GM12878 (cell line): ENCODE data around the gene S100A8. TPM values are rescaled to one million over a fixed set of nuclear protein-coding genes. Genes with fewer than 3 reads are reported as not detected.
"Not testable (repeated sequence)": the region's sequence is repeated elsewhere in the genome, so short reads cannot be mapped to it uniquely, and the experiment has no call there.

ENCODE experiments used
- ATAC-seq: fragments of 200-7000 bp; cut with Tn5 transposase; 3 replicates; pipeline ENCODE4 v1.9.1; 2020; ENCODE audit warnings: mild to moderate bottlenecking, moderate library complexity
- BruUV-seq: library from RNA; stranded (reverse); fragments of 400-500 nt; replicated peaks from 2 replicates; lab custom pipeline; 2021; lab: Mats Ljungman, UMichigan
- CTCF ChIA-PET: fragments of 300-600 bp; sonication (Branson Sonifier 250); formaldehyde crosslinking; extraction: SDS; loops from one replicate; lab custom pipeline; 2021; ENCODE audit warnings: inconsistent platforms; lab: Yijun Ruan, JAX
- POLR2A ChIA-PET: fragments of 350-600 bp; formaldehyde crosslinking; extraction: SDS; loops from one replicate; lab custom pipeline; 2021; ENCODE audit warnings: inconsistent platforms; lab: Charles Lee
- RAD21 ChIA-PET: fragments of 300-600 bp; sonication (Branson Sonifier 250); formaldehyde crosslinking; loops from one replicate; lab custom pipeline; 2023; ENCODE audit warnings: antibody characterized with exemption; ENCODE audit not compliant: unreplicated experiment; lab: Charles Lee
- SMC1A ChIA-PET: fragments of 300-600 bp; sonication (Branson Sonifier 250); formaldehyde crosslinking; loops from one replicate; lab custom pipeline; 2023; ENCODE audit not compliant: unreplicated experiment, uncharacterized antibody; lab: Charles Lee
- DNase-seq: peaks from one replicate; pipeline ENCODE4 v3.0.0-alpha.2; 2011; ENCODE audit warnings: low read depth, low spot score
- FAIRE-seq: peaks from 3 replicates; lab custom pipeline; 2011; peaks lifted over from hg19 to GRCh38; lab: Jason Lieb, UNC
- H2AFZ ChIP-seq: 2 replicates; pipeline ENCODE4 v1.6.0; 2011; ENCODE audit warnings: low read depth, low read length, control low read depth; ENCODE audit not compliant: control insufficient read depth
- H3K27ac ChIP-seq: 2 replicates; pipeline ENCODE4 v1.5.1; 2011; ENCODE audit warnings: control low read depth; ENCODE audit not compliant: control insufficient read depth, insufficient read depth
- H3K27me3 ChIP-seq, 2 experiments: replicated peaks in 1 of 2; 2 replicates each; pipeline versions ENCODE4 v1.6.0 to v1.6.1; 2011; ENCODE audit warnings: low read length in 1 of 2; ENCODE audit not compliant: control insufficient read depth in 2 of 2, insufficient read depth in 2 of 2
- H3K36me3 ChIP-seq, 2 experiments: 2 replicates each; pipeline ENCODE4 v1.5.1; 2011; ENCODE audit warnings: low read length in 1 of 2; ENCODE audit not compliant: control insufficient read depth in 2 of 2, insufficient read depth in 2 of 2
- H3K4me1 ChIP-seq: 2 replicates; pipeline ENCODE4 v1.6.1; 2011; ENCODE audit warnings: mild to moderate bottlenecking, low read length, moderate library complexity, mixed read lengths; ENCODE audit not compliant: control insufficient read depth, insufficient read depth
- H3K4me2 ChIP-seq: 2 replicates; pipeline ENCODE4 v1.6.0; 2011; ENCODE audit warnings: control low read depth; ENCODE audit not compliant: control insufficient read depth, insufficient read depth
- H3K4me3 ChIP-seq: fragments of 200-600 bp; sonication (generic); 2 replicates; pipeline ENCODE4 v1.5.1; 2016
- H3K79me2 ChIP-seq: 2 replicates; pipeline ENCODE4 v1.6.0; 2011; ENCODE audit warnings: low read length; ENCODE audit not compliant: control insufficient read depth, insufficient read depth
- H3K9ac ChIP-seq: 2 replicates; pipeline ENCODE4 v1.8.0; 2011; ENCODE audit warnings: low read length, control low read depth, mixed read lengths; ENCODE audit not compliant: control insufficient read depth, insufficient read depth
- H3K9me3 ChIP-seq: replicated peaks from 3 replicates; pipeline ENCODE4 v1.5.1; 2011; ENCODE audit warnings: mild to moderate bottlenecking, low read length; ENCODE audit not compliant: control insufficient read depth, insufficient read depth
- H4K20me1 ChIP-seq: 2 replicates; pipeline ENCODE4 v1.6.0; 2011; ENCODE audit not compliant: control insufficient read depth, insufficient read depth
- JUND ChIP-seq: IDR thresholded peaks from 2 replicates; pipeline ENCODE4 v1.6.1; 2012; ENCODE audit warnings: low read depth, mild to moderate bottlenecking, low read length, improper control_type of control experiment, moderate library complexity
- NR2F1 ChIP-seq: fragments of 450-650 bp; conservative IDR thresholded peaks from 2 replicates; pipeline ENCODE4 v1.6.1; 2017; ENCODE audit warnings: mild to moderate bottlenecking
- SMAD1 ChIP-seq: fragments of 450-650 bp; IDR thresholded peaks from 2 replicates; pipeline ENCODE4 v1.6.1; 2018; ENCODE audit warnings: mild to moderate bottlenecking, low read depth; ENCODE audit not compliant: partially characterized antibody
- ZNF274 ChIP-seq: IDR thresholded peaks from one replicate; pipeline ENCODE4 v1.8.0; 2011; ENCODE audit not compliant: insufficient read length, insufficient read depth
- WGBS: methylation state at CpG from one replicate; pipeline ENCODE4 v1.1.6; 2016; ENCODE audit warnings: low lambda C conversion rate; ENCODE audit not compliant: insufficient replicate concordance, insufficient coverage; ENCODE audit errors: missing lambda C conversion rate; 5-methylcytosine and 5-hydroxymethylcytosine counted together
- in situ Hi-C: fragments of 300-500 bp; cut with MboI; formaldehyde crosslinking; loops from 9 replicates; pipeline ENCODE4 v1.14.3; 2018; ENCODE audit warnings: mixed read lengths
- intact Hi-C: fragments of 100-400 bp; cut with micrococcal nuclease; formaldehyde crosslinking; loops from one replicate; pipeline ENCODE4 v1.14.2; 2022; ENCODE audit not compliant: unreplicated experiment
- polyA plus RNA-seq, 11 experiments: library from polyadenylated mRNA; depleted of rRNA in 4 of 11; unstranded in 6 of 11; stranded (reverse) in 5 of 11; fragments of >200 nt; fragmentation: Nextera tagmentation in 4 of 11; fragmentation: Illumina TruSeq in 1 of 11; extraction: Ambion mirVana in 4 of 11; extraction: Trizol in 1 of 11; gene quantifications; 1 replicate in 1 of 11; 2 replicates in 10 of 11; pipeline versions ENCODE4 v1.2.1 to v1.2.3, GENCODE V29; 2011 to 2016; ENCODE audit warnings: inconsistent platforms in 2 of 11, missing spikeins in 2 of 11, low read depth in 1 of 11
- total RNA-seq, 4 experiments: library from RNA; depleted of rRNA in 3 of 4; stranded (reverse); fragments of >200 nt in 3 of 4; fragmentation: Illumina TruSeq in 1 of 4; extraction: Trizol in 1 of 4; gene quantifications; 2 replicates each; pipeline versions ENCODE4 v1.2.1 to v1.2.3, GENCODE V29; 2013 to 2021

Gene S100A8
- total and polyA plus RNA-seq, 10 of the 15 experiments (the other 5 are each of a cell fraction or from before 2014, with no cell fraction given): 0.28 TPM; not detected in 9

- ChIA-PET POLR2A (no interaction called here), CTCF (no interaction called here), RAD21 (no interaction called here), SMC1A (interaction anchor here (0.6 to 1.2 kb wide), 2 partner anchors 27 to 68 kb away, joined by 3 read pairs; no protein-coding TSS in a partner anchor)
- in situ Hi-C loops: no loop called here
- no peaks in the 10 kb centered on the region for H3K4me1 ChIP-seq
- TF ChIP-seq ZNF274 (no peak), JUND (no peak), SMAD1 (no peak), NR2F1 (no peak)
- no peaks in the 10 kb centered on the region for H3K9me3 ChIP-seq
- intact Hi-C loops: no loop called here
- H4K20me1 ChIP-seq: no peaks in the 10 kb centered on the region
- DNase-seq: no peak
- no peak for ATAC-seq
- H3K36me3 ChIP-seq: no peaks in the 10 kb centered on the region
- BruUV-seq: no TSS peak
- no peak overlapping the region for H3K9ac ChIP-seq
- no peaks in the 10 kb centered on the region for H3K27me3 ChIP-seq
- H3K4me2 ChIP-seq: no peak overlapping the region
- H3K79me2 ChIP-seq: no peaks in the 10 kb centered on the region
- no peak overlapping the region for H3K27ac ChIP-seq
- FAIRE-seq: no peak
- H3K4me3 ChIP-seq: no peak overlapping the region
- WGBS: 34% methylated on average over 2 of the region's 2 CpGs
- no peak overlapping the region for H2AFZ ChIP-seq
Observed at GRCh38 chr1:153420306-153420705, 29.4 kb upstream of the S100A8 start.

GRCh38 chr1:153419436-153419793 lies 28.5 kb upstream of the S100A8 start:
- H3K9me3 ChIP-seq, H3K27me3 ChIP-seq, DNase-seq, H3K79me2 ChIP-seq, H3K9ac ChIP-seq, FAIRE-seq, CTCF ChIA-PET, in situ Hi-C loops, RAD21 ChIA-PET, BruUV-seq, intact Hi-C loops, H3K4me3 ChIP-seq, POLR2A ChIA-PET, H2AFZ ChIP-seq, H3K27ac ChIP-seq, H3K36me3 ChIP-seq, H3K4me2 ChIP-seq, ATAC-seq, H4K20me1 ChIP-seq, H3K4me1 ChIP-seq: not testable (repeated sequence)
- 3% methylated on average over 2 of the region's 2 CpGs for WGBS
- SMC1A ChIA-PET: interaction anchor here (1.2 kb wide), 1 partner anchor 28 kb away, joined by 3 read pairs; no protein-coding TSS in a partner anchor

- intact Hi-C loops, in situ Hi-C loops, H3K9me3 ChIP-seq, POLR2A ChIA-PET, H3K36me3 ChIP-seq, H3K27me3 ChIP-seq, H3K4me1 ChIP-seq, SMC1A ChIA-PET, H3K9ac ChIP-seq, CTCF ChIA-PET, H3K79me2 ChIP-seq, H2AFZ ChIP-seq, H3K4me2 ChIP-seq, DNase-seq, H3K27ac ChIP-seq, H4K20me1 ChIP-seq, ATAC-seq, BruUV-seq, RAD21 ChIA-PET, FAIRE-seq, H3K4me3 ChIP-seq: not testable (repeated sequence)
- WGBS: 15% methylated on average over 6 of the region's 7 CpGs
Observed at GRCh38 chr1:153418758-153419435, 28.0 kb upstream of the S100A8 start.
